IMR-90 (cell line): ENCODE data around the gene TMEM184B. TPM values are rescaled to one million over a fixed set of nuclear protein-coding genes. Genes with fewer than 3 reads are reported as not detected.
"Not testable (repeated sequence)": the region's sequence is repeated elsewhere in the genome, so short reads cannot be mapped to it uniquely, and the experiment has no call there.

ENCODE experiments used
- ATAC-seq: fragments of 200-7000 bp; cut with Tn5 transposase; 2 replicates; pipeline ENCODE4 v1.9.1; 2020; ENCODE audit warnings: low read depth, mild to moderate bottlenecking, moderate library complexity
- BruUV-seq: library from RNA; stranded (reverse); fragments of 400-500 nt; replicated peaks from 2 replicates; lab custom pipeline; 2021; lab: Mats Ljungman, UMichigan
- CTCF ChIA-PET: fragments of 300-600 bp; formaldehyde crosslinking; extraction: SDS; loops from one replicate; lab custom pipeline; 2021; ENCODE audit warnings: antibody characterized with exemption; lab: Yijun Ruan, JAX
- POLR2A ChIA-PET: fragments of 300-600 bp; sonication (Branson Sonifier 250); formaldehyde crosslinking; loops from one replicate; lab custom pipeline; 2022; ENCODE audit warnings: antibody characterized with exemption; ENCODE audit not compliant: unreplicated experiment; lab: Charles Lee
- DNase-seq: peaks from one replicate; pipeline ENCODE4 v3.0.0; 2013
- H2AFZ ChIP-seq: replicated peaks from 2 replicates; pipeline ENCODE3; 2013; ENCODE audit warnings: low read length, mild to moderate bottlenecking; ENCODE audit not compliant: poor library complexity
- H2AK5ac ChIP-seq: 2 replicates; pipeline ENCODE4 v1.6.1; 2013; ENCODE audit warnings: low read depth, low read length, inconsistent platforms
- H2AK9ac ChIP-seq: replicated peaks from 2 replicates; pipeline ENCODE3; 2013; ENCODE audit warnings: mild to moderate bottlenecking, low read depth, low read length, moderate library complexity; ENCODE audit not compliant: poor library complexity
- H2BK120ac ChIP-seq: 2 replicates; pipeline ENCODE4 v1.6.1; 2013; ENCODE audit warnings: low read depth, low read length, inconsistent platforms
- H2BK15ac ChIP-seq: 3 replicates; pipeline ENCODE4 v1.6.1; 2013; ENCODE audit warnings: low read depth, low read length, inconsistent platforms
- H2BK20ac ChIP-seq: 2 replicates; pipeline ENCODE4 v1.6.1; 2013; ENCODE audit warnings: low read depth, mild to moderate bottlenecking, inconsistent platforms, low read length, moderate library complexity
- H2BK5ac ChIP-seq: 2 replicates; pipeline ENCODE4 v1.6.1; 2013; ENCODE audit warnings: mild to moderate bottlenecking, low read depth, low read length, inconsistent platforms; ENCODE audit not compliant: poor library complexity, severe bottlenecking
- H3K14ac ChIP-seq: replicated peaks from 2 replicates; pipeline ENCODE4 v1.6.1; 2013; ENCODE audit warnings: low read depth, low read length, inconsistent platforms
- H3K18ac ChIP-seq: 2 replicates; pipeline ENCODE4 v1.6.1; 2013; ENCODE audit warnings: low read depth, low read length, control low read depth
- H3K23ac ChIP-seq: 2 replicates; pipeline ENCODE4 v1.6.1; 2013; ENCODE audit warnings: low read depth, low read length, inconsistent platforms
- H3K27ac ChIP-seq: 2 replicates; pipeline ENCODE4 v1.5.1; 2013; ENCODE audit warnings: mild to moderate bottlenecking, control low read depth, low read length; ENCODE audit not compliant: insufficient read depth
- H3K27me3 ChIP-seq: 2 replicates; pipeline ENCODE4 v1.6.1; 2013; ENCODE audit warnings: low read length; ENCODE audit not compliant: control insufficient read depth, insufficient read depth
- H3K36me3 ChIP-seq: 2 replicates; pipeline ENCODE4 v1.6.1; 2013; ENCODE audit warnings: low read length, mixed read lengths; ENCODE audit not compliant: control insufficient read depth, insufficient read depth
- H3K4ac ChIP-seq: 2 replicates; pipeline ENCODE4 v1.6.1; 2013; ENCODE audit warnings: low read depth, low read length, inconsistent platforms
- H3K4me1 ChIP-seq: 2 replicates; pipeline ENCODE4 v1.6.1; 2013; ENCODE audit warnings: low read length, mixed read lengths; ENCODE audit not compliant: control insufficient read depth, insufficient read depth
- H3K4me2 ChIP-seq: 2 replicates; pipeline ENCODE4 v1.6.1; 2013; ENCODE audit warnings: low read depth, mild to moderate bottlenecking, control low read depth, low read length, moderate library complexity
- H3K4me3 ChIP-seq: 2 replicates; pipeline ENCODE4 v1.5.1; 2013; ENCODE audit warnings: low read depth, mild to moderate bottlenecking, control low read depth, low read length, moderate library complexity; ENCODE audit not compliant: insufficient read depth
- H3K56ac ChIP-seq: 2 replicates; pipeline ENCODE4 v1.6.1; 2013; ENCODE audit warnings: low read length, inconsistent platforms; ENCODE audit not compliant: insufficient read depth; ENCODE audit errors: extremely low read depth
- H3K79me1 ChIP-seq, 2 experiments: 2 replicates each; pipeline ENCODE4 v1.6.1; 2013; ENCODE audit warnings: low read length in 2 of 2, inconsistent platforms in 1 of 2, low read depth in 1 of 2
- H3K9ac ChIP-seq: 2 replicates; pipeline ENCODE4 v1.6.1; 2013; ENCODE audit warnings: low read depth, low read length, control low read depth
- H3K9me1 ChIP-seq: 2 replicates; pipeline ENCODE4 v1.6.1; 2013; ENCODE audit warnings: low read length, inconsistent platforms; ENCODE audit not compliant: insufficient read depth
- H3K9me3 ChIP-seq: 2 replicates; pipeline ENCODE4 v1.6.1; 2013; ENCODE audit warnings: low read length; ENCODE audit not compliant: control insufficient read depth, insufficient read depth
- H4K20me1 ChIP-seq: 2 replicates; pipeline ENCODE4 v1.6.1; 2013; ENCODE audit warnings: low read length, inconsistent platforms; ENCODE audit not compliant: insufficient read depth
- H4K5ac ChIP-seq: 2 replicates; pipeline ENCODE4 v1.6.1; 2013; ENCODE audit warnings: mild to moderate bottlenecking, low read depth, low read length, control low read depth
- H4K8ac ChIP-seq, 2 experiments: 2 replicates each; pipeline ENCODE4 v1.6.1; 2013; ENCODE audit warnings: low read depth in 2 of 2, low read length in 2 of 2, control low read depth in 1 of 2, inconsistent platforms in 1 of 2
- H4K91ac ChIP-seq: 2 replicates; pipeline ENCODE4 v1.6.1; 2013; ENCODE audit warnings: low read depth, low read length, inconsistent platforms; ENCODE audit not compliant: insufficient read depth
- CEBPB ChIP-seq: IDR thresholded peaks from 2 replicates; pipeline ENCODE4 v1.6.1; 2012; ENCODE audit warnings: low read depth, low read length, improper control_type of control experiment
- POLR2A ChIP-seq: IDR thresholded peaks from 2 replicates; pipeline ENCODE4 v1.6.1; 2012; ENCODE audit warnings: mild to moderate bottlenecking, low read depth, low read length
- USF2 ChIP-seq: fragments of 150-350 bp; IDR thresholded peaks from 2 replicates; pipeline ENCODE4 v1.6.1; 2017; ENCODE audit warnings: mild to moderate bottlenecking, antibody characterized with exemption, low read length, low read depth
- WGBS, 2 experiments: methylation state at CpG; one replicate each; pipeline versions ENCODE4 v1.1.5 to v1.1.7; 2013; ENCODE audit warnings: missing lambda C conversion rate in 2 of 2; ENCODE audit not compliant: insufficient read length in 1 of 2; ENCODE audit errors: extremely low coverage in 2 of 2; 5-methylcytosine and 5-hydroxymethylcytosine counted together
- dilution Hi-C: fragments of 300-500 bp; cut with HindIII; formaldehyde crosslinking; loops from one replicate; pipeline ENCODE4 v1.14.3; 2018; ENCODE audit warnings: low sequenced_read_pairs; ENCODE audit not compliant: unreplicated experiment
- in situ Hi-C: fragments of 300-500 bp; cut with MboI; formaldehyde crosslinking; loops from 3 replicates; pipeline ENCODE4 v1.14.3; 2019; ENCODE audit warnings: low sequenced_read_pairs, inconsistent platforms, mixed read lengths
- intact Hi-C: fragments of 100-400 bp; cut with micrococcal nuclease; formaldehyde crosslinking; loops from 2 replicates; pipeline ENCODE4 v1.10.0; 2022
- polyA plus RNA-seq, 3 experiments: library from polyadenylated mRNA; depleted of rRNA; stranded (reverse); fragments of >200 nt; gene quantifications; 2 replicates each; pipeline ENCODE4 v1.2.3, GENCODE V29; 2012; ENCODE audit warnings: low replicate concordance in 1 of 3
- total RNA-seq: library from RNA; depleted of rRNA; stranded (reverse); fragments of >200 nt; gene quantifications from 2 replicates; pipeline ENCODE4 v1.2.3, GENCODE V29; 2012

TMEM184B gene
- total and polyA plus RNA-seq, 2 of the 4 experiments (the other 2 are of a cell fraction) = 9.1 to 81.1 TPM

DNA sequence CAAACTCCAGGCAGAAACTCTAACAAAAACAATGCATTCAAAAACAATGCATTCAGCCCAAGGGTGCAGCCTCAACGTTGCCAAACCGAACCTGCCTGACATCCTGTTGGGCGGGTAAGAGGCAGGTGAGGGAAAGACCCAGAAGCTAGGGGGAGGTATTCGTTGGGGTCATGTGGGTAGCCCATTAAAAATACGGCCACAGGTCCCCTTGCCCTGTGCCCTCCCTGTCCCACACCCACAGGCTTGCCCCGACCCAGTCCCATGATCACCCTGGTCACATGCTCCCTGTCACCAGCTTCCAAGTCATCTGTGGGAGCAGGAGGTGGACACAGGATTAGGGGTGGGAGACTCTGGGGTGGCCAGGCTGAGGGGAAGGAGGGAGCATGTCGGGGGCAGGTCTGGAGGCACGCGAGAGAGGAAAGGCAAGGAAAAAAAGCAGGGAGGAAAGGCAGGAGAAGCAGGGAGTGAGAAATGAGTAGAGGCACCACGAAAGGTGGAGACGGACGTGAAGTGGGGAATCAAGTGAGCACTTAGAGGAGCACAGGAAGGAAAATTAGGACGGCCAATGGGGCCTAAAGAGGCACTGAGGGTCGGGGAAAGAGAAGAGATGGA, 91.9 kb downstream of the TMEM184B start:
- Histone ChIP-seq H3K27me3 (no peaks in the 10 kb centered on the region), H2BK20ac (peak overlapping the region; percentile 91), H3K18ac (peak overlapping the region; percentile 90), H3K23ac (peak overlapping the region; percentile 99), H2AK9ac (peak overlapping the region; percentile 98), H3K4me3 (peak overlapping the region; percentile 50), H2AK5ac (peak overlapping the region; percentile 95), H2BK15ac (peak overlapping the region; percentile 19; the same call in 2 of the 3 replicates), H3K9ac (peak overlapping the region; percentile 74), H4K20me1 (no peaks in the 10 kb centered on the region; the same call in 1 of the 2 replicates), H4K91ac (peak overlapping the region; percentile 100), H2BK5ac (peak overlapping the region; percentile 95), H3K9me1 (peaks cover 25% of the 10 kb centered on the region), H4K5ac (peak overlapping the region; percentile 95), H3K9me3 (no peaks in the 10 kb centered on the region), H3K27ac (peak overlapping the region; percentile 87), H3K79me1 (peaks cover 4 to 25% of the 10 kb centered on the region in 2 experiments; a peak in 3 of 4 replicates), H3K4ac (peak overlapping the region; percentile 100), H2AFZ (peak overlapping the region; percentile 91), H4K8ac (peak overlapping the region; percentile 98 to 100), H3K14ac (peak overlapping the region; percentile 100), H3K4me2 (peak overlapping the region; percentile 90), H3K56ac (peak overlapping the region; percentile 83), H3K36me3 (no peaks in the 10 kb centered on the region), H3K4me1 (peaks cover 24% of the 10 kb centered on the region), H2BK120ac (peak overlapping the region; percentile 92)
- no peak for DNase-seq
- 19% methylated on average over 8 of the region's 14 CpGs; no CpG with 5 or more reads in 1 of the 2 experiments for WGBS, 2 experiments
- ChIA-PET POLR2A (no interaction called here), CTCF (no interaction called here)
- TF ChIP-seq POLR2A = peak; percentile 1; the same call in 1 of the 2 replicates
- no peak for TF ChIP-seq CEBPB
- TF ChIP-seq USF2 = peak; percentile 46; the same call in 1 of the 2 replicates
- intact Hi-C loops = loop anchor here (2.0 kb wide), 1 partner anchor 20 kb away; the partner anchor contains the start of gene MAFF
- no TSS peak for BruUV-seq
- in situ Hi-C loops = no loop called here
- dilution Hi-C loops = no loop called here
- no peak for ATAC-seq

- H4K20me1 ChIP-seq, H4K91ac ChIP-seq, H3K14ac ChIP-seq, H2AFZ ChIP-seq, dilution Hi-C loops, H3K56ac ChIP-seq, H3K18ac ChIP-seq, H4K5ac ChIP-seq, POLR2A ChIA-PET, H3K4me2 ChIP-seq, H2BK15ac ChIP-seq, BruUV-seq, in situ Hi-C loops, ATAC-seq, H3K4me3 ChIP-seq, H3K9ac ChIP-seq, DNase-seq, intact Hi-C loops, H3K27me3 ChIP-seq, H3K36me3 ChIP-seq, H3K23ac ChIP-seq, H2BK20ac ChIP-seq, H3K9me3 ChIP-seq, H3K27ac ChIP-seq, H2AK9ac ChIP-seq: not testable (repeated sequence)
- peak overlapping the region; percentile 95; the same call in 1 of the 2 replicates for H3K4ac ChIP-seq
- H3K9me1 ChIP-seq = peaks cover 29% of the 10 kb centered on the region
- H2BK120ac ChIP-seq = peak overlapping the region; percentile 22; the same call in 1 of the 2 replicates
- peak overlapping the region; percentile 64 for H2BK5ac ChIP-seq
- peaks cover 4 to 34% of the 10 kb centered on the region in 2 experiments; a peak in 3 of 4 replicates for H3K79me1 ChIP-seq
- WGBS, 2 experiments = no CpG with 5 or more reads among the region's 7 CpGs
- peak overlapping the region in 1 of 2 experiments; percentile 79; a peak in 1 of 4 replicates for H4K8ac ChIP-seq
- H3K4me1 ChIP-seq = peaks cover 28% of the 10 kb centered on the region
- CTCF ChIA-PET = interaction anchor here (0.6 kb wide), 2 partner anchors 417 to 1668 kb away, joined by 4 read pairs; no protein-coding TSS in a partner anchor
- H2AK5ac ChIP-seq = peak overlapping the region; percentile 65; the same call in 1 of the 2 replicates
Measured at GRCh38 chr22:38178605-38178937, 94.2 kb downstream of the TMEM184B start.
